Mesothelial cell of epicardium (in vitro differentiated cells): Measurements from ENCODE around the gene ZNF488. TPM values are rescaled to one million over a fixed set of nuclear protein-coding genes. Genes with fewer than 3 reads are reported as not detected.

Source experiments
- DNase-seq, 2 experiments: peaks; one replicate each; pipeline ENCODE4 v3.0.0; 2021; ENCODE audit warnings: low spot score in 2 of 2; ENCODE audit not compliant: unreplicated experiment in 2 of 2
- H3K27ac Mint-ChIP-seq: 2 replicates; pipeline ENCODE4 v1.8.0; 2021; ENCODE audit warnings: mixed read lengths
- H3K27me3 Mint-ChIP-seq: 2 replicates; pipeline ENCODE4 v1.8.0; 2021; ENCODE audit warnings: low read depth, mixed read lengths
- H3K36me3 Mint-ChIP-seq: 2 replicates; pipeline ENCODE4 v1.8.0; 2021; ENCODE audit warnings: mixed read lengths
- H3K4me1 Mint-ChIP-seq: 2 replicates; pipeline ENCODE4 v1.8.0; 2021; ENCODE audit warnings: mixed read lengths
- H3K4me3 Mint-ChIP-seq: 2 replicates; pipeline ENCODE4 v1.8.0; 2021; ENCODE audit warnings: mild to moderate bottlenecking, moderate library complexity, mixed read lengths
- H3K9me3 Mint-ChIP-seq: 2 replicates; pipeline ENCODE4 v1.8.0; 2021; ENCODE audit warnings: mixed read lengths
- CTCF ChIP-seq: fragments of 200-600 bp; sonication (generic); IDR thresholded peaks from one replicate; pipeline ENCODE4 v1.5.0; 2021; ENCODE audit warnings: antibody characterized with exemption; ENCODE audit not compliant: unreplicated experiment
- total RNA-seq: library from RNA; stranded (reverse); gene quantifications from 3 replicates; pipeline ENCODE4 v1.2.1, GENCODE V29; 2021

The ZNF488 gene
- total RNA-seq, 1 donor from 2014 or later: 0.96 TPM

GRCh38 chr10:47348138-47348651, 35.9 kb downstream of the ZNF488 start, which contains the start of gene RBP3:
RBP3 (plus strand) TSS chr10:47348363; CDS start chr10:47348485, 122 bp downstream.
- Mint-ChIP-seq H3K4me3 (no peak within 1 kb of the TSS), H3K4me1 (peaks cover 6% of the 10 kb centered on the region), H3K27me3 (peaks cover 17% of the 10 kb centered on the region), H3K27ac (no peak within 1 kb of the TSS), H3K36me3 (no peaks in the 10 kb centered on the region), H3K9me3 (no peaks in the 10 kb centered on the region)
- no peak for DNase-seq
- TF ChIP-seq CTCF: no peak

DNA sequence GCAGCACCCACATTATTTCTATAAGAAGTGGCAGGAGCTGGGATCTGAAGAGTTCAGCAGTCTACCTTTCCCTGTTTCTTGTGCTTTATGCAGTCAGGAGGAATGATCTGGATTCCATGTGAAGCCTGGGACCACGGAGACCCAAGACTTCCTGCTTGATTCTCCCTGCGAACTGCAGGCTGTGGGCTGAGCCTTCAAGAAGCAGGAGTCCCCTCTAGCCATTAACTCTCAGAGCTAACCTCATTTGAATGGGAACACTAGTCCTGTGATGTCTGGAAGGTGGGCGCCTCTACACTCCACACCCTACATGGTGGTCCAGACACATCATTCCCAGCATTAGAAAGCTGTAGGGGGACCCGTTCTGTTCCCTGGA, 36.8 kb downstream of the ZNF488 start:
- H3K27me3 Mint-ChIP-seq: peaks cover 15% of the 10 kb centered on the region
- no peaks in the 10 kb centered on the region for H3K9me3 Mint-ChIP-seq
- DNase-seq: no peak
- no peak overlapping the region for H3K4me3 Mint-ChIP-seq
- H3K4me1 Mint-ChIP-seq: peaks cover 6% of the 10 kb centered on the region
- TF ChIP-seq CTCF: no peak
- no peaks in the 10 kb centered on the region for H3K36me3 Mint-ChIP-seq
- H3K27ac Mint-ChIP-seq: no peak overlapping the region

GRCh38 chr10:47346581-47347302, 37.4 kb downstream of the ZNF488 start:
- Mint-ChIP-seq H3K4me3 (no peak overlapping the region), H3K9me3 (no peaks in the 10 kb centered on the region), H3K27me3 (peaks cover 15% of the 10 kb centered on the region), H3K27ac (no peak overlapping the region), H3K36me3 (no peaks in the 10 kb centered on the region), H3K4me1 (peaks cover 6% of the 10 kb centered on the region)
- DNase-seq: no peak
- TF ChIP-seq CTCF: no peak

GRCh38 chr10:47344996-47345870, 38.9 kb downstream of the ZNF488 start:
- Mint-ChIP-seq H3K27ac (no peak overlapping the region), H3K27me3 (peaks cover 22% of the 10 kb centered on the region), H3K36me3 (no peaks in the 10 kb centered on the region), H3K4me3 (no peak overlapping the region), H3K9me3 (no peaks in the 10 kb centered on the region), H3K4me1 (peaks cover 6% of the 10 kb centered on the region)
- DNase-seq: no peak
- TF ChIP-seq CTCF: no peak

DNA sequence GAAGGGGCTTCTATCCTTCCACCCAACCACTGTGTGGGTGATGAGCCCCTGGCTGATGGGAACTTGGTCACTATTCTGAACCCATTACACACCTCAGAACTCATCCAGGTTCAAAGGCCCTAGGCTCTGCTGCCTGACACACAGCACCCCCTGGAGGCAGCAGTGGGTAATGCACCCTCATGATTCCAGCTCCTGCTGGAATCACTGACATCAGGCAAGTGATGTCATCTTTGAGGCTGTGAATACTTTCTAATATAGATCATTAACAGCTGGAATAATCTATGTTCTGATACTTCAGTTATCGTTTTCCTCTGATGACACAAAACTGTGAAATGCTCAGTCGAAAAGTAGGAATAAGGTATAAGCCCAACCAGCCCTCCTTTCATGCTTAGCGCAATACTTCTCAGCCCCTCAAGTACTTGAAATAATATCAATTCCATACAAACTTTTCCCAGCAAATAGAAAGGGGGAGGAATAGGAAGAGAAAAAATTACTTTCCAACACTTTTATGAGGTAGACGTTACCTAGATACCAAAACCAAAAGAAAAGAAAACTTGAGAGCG, 43.4 kb downstream of the ZNF488 start:
- peaks cover 50% of the 10 kb centered on the region for H3K27me3 Mint-ChIP-seq
- H3K36me3 Mint-ChIP-seq: no peaks in the 10 kb centered on the region
- H3K27ac Mint-ChIP-seq: no peak overlapping the region
- DNase-seq: peak in 1 of 2 experiments; percentile 75
- peak; percentile 94 for TF ChIP-seq CTCF
- no peaks in the 10 kb centered on the region for H3K9me3 Mint-ChIP-seq
- no peaks in the 10 kb centered on the region for H3K4me1 Mint-ChIP-seq
- no peak overlapping the region for H3K4me3 Mint-ChIP-seq
